Skeletal muscle cell (primary cell): Measurements from ENCODE around the gene LY6G6D.
"Not testable (repeated sequence)": the region's sequence is repeated elsewhere in the genome, so short reads cannot be mapped to it uniquely, and the experiment has no call there.

Experiments
- DNase-seq: peaks from one replicate; pipeline ENCODE4 v3.0.0-alpha.2; 2010; ENCODE audit warnings: low read depth
- H3K4me3 ChIP-seq: 2 replicates; pipeline ENCODE4 v1.5.1; 2011; ENCODE audit warnings: low read depth, mild to moderate bottlenecking, control low read depth, low read length, moderate library complexity

Gene LY6G6D

GRCh38 chr6:31691078-31691463, 24.1 kb upstream of the LY6G6D start:
- no peak overlapping the region for H3K4me3 ChIP-seq
- no peak for DNase-seq

- no peak for DNase-seq
These were observed 23.5 kb upstream of the LY6G6D start for GRCh38 chr6:31691564-31692108.

GRCh38 chr6:31692353-31692752, 22.8 kb upstream of the LY6G6D start:
- DNase-seq, result no peak
- H3K4me3 ChIP-seq, result no peak overlapping the region

More at GRCh38 chr6:31691564-31692108, 23.5 kb upstream of the LY6G6D start:
- H3K4me3 ChIP-seq, result no peak overlapping the region

DNA sequence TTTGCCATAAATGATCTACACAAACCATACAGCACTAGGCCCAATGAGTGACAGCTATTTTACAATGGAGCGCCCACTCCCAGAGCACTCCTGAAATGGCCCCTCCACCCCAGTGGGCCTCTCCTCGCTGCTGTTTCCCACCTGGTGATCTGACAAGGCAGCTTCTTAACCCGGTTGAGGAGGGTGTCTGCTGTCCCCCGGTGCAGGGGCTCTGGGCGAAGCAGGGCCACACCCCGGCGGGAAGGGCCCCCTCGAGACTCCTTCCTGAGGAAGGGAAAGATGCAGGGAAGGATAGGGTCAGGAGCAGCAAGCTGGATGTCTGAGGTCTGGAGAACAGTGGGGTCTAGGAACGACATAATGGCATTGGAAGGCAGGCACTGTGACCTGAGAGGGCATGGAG, 22.3 kb upstream of the LY6G6D start:
- H3K4me3 ChIP-seq, result no peak overlapping the region
- no peak for DNase-seq

DNA sequence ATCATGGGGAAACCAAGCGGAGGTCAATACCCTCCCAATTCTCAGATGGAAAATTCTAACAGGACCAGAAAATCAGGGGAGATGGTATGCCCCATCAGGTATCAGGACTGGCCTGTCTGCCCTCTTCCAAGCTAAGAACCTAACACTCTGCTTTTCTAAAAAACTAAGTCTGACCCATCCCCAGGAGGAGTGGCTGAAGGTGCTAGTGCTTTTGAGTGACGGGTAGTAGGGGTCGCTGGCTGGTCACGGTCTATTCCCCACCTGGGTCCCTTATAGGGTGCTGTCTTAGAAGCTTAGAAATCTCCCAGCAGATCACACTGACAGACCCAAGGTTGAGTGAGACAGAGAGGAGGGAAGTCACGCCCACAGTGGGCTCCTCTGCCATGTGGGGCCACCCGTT, 21.6 kb upstream of the LY6G6D start:
- DNase-seq, result no peak

DNA sequence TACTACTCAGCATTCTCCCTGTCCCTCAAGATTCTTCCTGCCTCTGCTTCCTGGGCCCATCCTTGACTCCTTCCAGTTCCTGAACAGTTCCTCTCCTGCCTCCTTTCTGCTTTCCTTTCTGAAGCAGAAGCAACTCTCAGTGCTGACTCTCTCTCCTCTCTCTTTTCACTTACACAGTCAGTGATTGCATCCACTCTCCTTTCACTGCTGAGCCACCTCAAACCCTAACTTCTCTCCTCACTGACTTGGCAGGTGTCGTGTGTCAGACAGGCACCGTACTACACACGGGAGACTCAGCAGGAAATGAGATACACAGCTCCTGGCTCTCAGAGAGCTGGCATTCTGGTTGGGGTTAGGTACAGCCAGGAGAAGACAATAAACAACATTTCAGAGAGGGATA, 17.6 kb upstream of the LY6G6D start:
- DNase-seq, result no peak
- no peak overlapping the region for H3K4me3 ChIP-seq

More for the DNA sequence above, 21.6 kb upstream of the LY6G6D start:
- H3K4me3 ChIP-seq, result no peak overlapping the region

- H3K4me3 ChIP-seq, result no peak overlapping the region
- DNase-seq, result no peak
These were observed 14.3 kb upstream of the LY6G6D start for GRCh38 chr6:31700740-31701401.

DNA sequence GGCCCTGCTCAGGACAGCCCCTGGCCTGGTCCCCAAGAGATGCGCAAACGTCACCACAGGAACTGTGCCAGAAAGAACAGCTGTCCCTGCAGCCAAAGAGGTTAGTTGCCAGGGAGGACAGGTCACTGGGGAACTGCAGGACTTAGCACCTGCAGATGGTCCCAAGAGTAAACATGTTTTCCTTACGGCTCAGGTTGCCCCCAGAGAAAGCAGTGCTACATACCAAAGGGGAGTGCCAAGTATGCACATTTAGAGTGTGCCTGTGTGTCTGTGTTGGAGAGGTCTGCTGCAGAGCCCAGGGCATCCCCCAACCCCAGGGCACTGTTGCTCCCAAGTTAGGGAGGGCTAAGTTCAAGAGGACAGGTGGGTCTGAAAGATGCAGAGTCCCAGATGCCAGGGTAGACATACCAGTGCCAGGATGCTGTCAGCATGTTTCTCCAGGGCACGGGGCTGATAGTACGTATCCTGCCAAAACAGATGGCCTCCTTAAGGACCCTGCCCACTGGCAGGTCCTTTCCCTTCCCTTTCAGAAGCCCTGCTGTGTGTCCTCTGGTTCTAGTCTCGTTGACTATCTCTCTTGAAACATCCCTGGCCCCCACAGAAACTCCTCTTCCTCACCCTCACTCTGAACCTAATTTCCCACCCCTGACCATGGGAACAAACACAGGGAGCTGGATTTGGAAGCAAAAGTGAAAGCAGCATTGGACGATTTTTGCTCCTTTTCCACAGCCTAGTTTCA, 13.3 kb upstream of the LY6G6D start:
- peak overlapping the region; percentile 81 for H3K4me3 ChIP-seq
- DNase-seq, result no peak

- peak overlapping the region; percentile 81 for H3K4me3 ChIP-seq
- DNase-seq, result no peak
These were observed 12.7 kb upstream of the LY6G6D start for GRCh38 chr6:31702405-31702818.

- H3K4me3 ChIP-seq, result peak within 1 kb of the TSS; percentile 81
- peak; percentile 94 for DNase-seq
These were observed 12.1 kb upstream of the LY6G6D start, which contains the start of gene ABHD16A for GRCh38 chr6:31702819-31703716. ABHD16A (minus strand) TSS chr6:31703324; CDS start chr6:31703281, 43 bp downstream.

DNA sequence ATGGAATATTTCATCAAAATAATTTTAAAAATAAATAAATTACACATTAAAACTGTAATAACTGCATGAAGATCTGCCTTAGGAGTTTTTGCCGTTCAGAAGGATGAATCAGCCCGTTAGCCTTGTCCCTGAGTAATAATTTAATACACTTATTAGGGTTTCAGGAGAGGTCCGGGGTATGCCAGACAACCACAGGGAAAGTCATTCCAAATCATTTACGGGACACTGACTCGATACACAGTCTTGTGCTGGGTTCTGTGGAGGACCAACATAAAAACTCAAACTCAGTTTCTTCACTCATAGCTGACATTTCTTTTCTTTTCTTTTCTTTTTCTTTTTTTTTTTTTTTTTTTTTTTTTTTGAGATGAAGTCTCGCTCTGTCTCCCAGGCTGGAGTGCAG, 9.2 kb upstream of the LY6G6D start:
- no peak for DNase-seq
- H3K4me3 ChIP-seq, result no peak overlapping the region

DNA sequence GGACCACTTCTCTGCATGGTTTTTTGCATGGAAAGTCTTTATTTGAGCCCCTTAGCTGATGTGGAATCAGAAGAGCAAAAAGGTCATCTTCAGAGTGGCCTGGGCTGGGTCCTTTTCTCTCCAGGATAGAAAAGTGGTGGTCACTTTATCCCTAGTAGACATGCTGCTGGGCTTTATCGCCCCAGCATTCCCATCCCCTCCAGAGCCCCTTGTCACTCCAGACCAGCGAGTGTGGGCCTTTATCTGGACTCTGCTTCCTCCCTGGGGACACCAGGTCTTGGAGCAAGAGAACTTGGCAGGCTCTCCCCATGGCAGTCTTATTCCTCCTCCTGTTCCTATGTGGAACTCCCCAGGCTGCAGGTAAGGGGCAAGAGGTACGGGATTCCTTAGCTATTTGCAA, 8.5 kb upstream of the LY6G6D start, which contains the start of gene LY6G6F:
Gene LY6G6F, plus strand, starts transcription at position 268 of the 400 bp plus-strand sequence. Its CDS starts 41 bp downstream, at position 309.
- H3K4me3 ChIP-seq, result no peak within 1 kb of the TSS

GRCh38 chr6:31707701-31708100, 7.4 kb upstream of the LY6G6D start:
- no peak overlapping the region for H3K4me3 ChIP-seq

More for the DNA sequence above, 8.5 kb upstream of the LY6G6D start, which contains the start of gene LY6G6F:
- DNase-seq, result no peak

GRCh38 chr6:31708224-31708623, 6.9 kb upstream of the LY6G6D start:
- no peak overlapping the region for H3K4me3 ChIP-seq
- no peak for DNase-seq

More at GRCh38 chr6:31707701-31708100, 7.4 kb upstream of the LY6G6D start:
- no peak for DNase-seq

DNA sequence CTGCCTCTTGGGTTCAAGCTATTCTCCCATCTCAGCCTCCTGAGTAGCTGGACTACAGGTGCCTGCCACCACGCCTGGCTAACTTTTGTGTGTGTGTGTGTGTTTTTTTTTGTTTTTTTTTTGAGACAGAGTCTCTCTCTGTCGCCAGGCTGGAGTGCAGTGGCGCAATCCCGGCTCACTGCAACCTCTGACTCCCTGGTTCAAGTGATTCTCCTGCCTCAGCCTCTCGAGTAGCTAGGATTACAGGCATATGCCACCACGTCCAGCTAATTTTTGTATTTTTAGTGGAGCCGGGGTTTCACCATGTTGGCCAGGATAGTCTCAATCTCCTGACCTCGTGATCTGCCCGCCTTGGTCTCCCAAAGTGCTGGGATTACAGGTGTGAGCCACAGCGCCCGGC, 6.0 kb upstream of the LY6G6D start:
- not testable (repeated sequence) for DNase-seq, H3K4me3 ChIP-seq

GRCh38 chr6:31710523-31711219, 4.5 kb upstream of the LY6G6D start:
- DNase-seq, result no peak
- H3K4me3 ChIP-seq, result no peak overlapping the region

- H3K4me3 ChIP-seq, result no peak overlapping the region
- DNase-seq, result no peak
These were observed 3.9 kb upstream of the LY6G6D start for GRCh38 chr6:31711233-31711632.

DNA sequence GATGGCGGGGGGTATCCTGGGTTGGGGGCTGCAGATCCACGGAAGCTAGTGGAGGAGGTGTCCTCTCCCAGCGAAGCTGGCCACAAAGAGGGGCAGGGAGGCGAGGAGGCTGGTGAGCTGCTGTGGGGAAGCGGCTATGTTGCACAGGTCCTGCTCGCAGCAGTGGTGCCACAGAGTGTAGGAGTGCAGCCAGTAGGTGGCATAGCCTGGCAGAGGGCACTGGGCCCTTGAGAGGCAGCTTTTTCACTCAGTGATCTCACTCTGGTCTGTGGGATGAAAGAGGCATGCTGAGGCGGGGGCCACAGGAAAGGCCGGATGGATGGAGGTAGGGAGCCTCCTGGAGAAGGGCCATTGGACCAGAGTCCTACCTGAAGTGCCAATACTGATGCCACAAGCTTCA, 2.9 kb upstream of the LY6G6D start:
- H3K4me3 ChIP-seq, result no peak overlapping the region
- no peak for DNase-seq

- no peak for DNase-seq
- H3K4me3 ChIP-seq, result no peak overlapping the region
These were observed 1.7 kb upstream of the LY6G6D start for GRCh38 chr6:31713465-31713864.
